ENCODE data around the gene INSM1. TPM values are rescaled to one million over a fixed set of nuclear protein-coding genes. Genes with fewer than 3 reads are reported as not detected.

The INSM1 gene
- total RNA-seq, 2 donors from 2014 or later, result 3.4 to 4.3 TPM

GRCh38 chr20:20390393-20390792 is 22.5 kb downstream of the INSM1 start:
- Histone ChIP-seq H3K4me3 (no peak overlapping the region), H3K27me3 (no peaks in the 10 kb centered on the region), H3K9me3 (no peaks in the 10 kb centered on the region), H3K27ac (no peak overlapping the region), H3K36me3 (replicated peaks in 1 of 2; ENCODE audit: insufficient read depth in 1 of 2, low read depth in 2 of 2) (peaks cover 6 to 7% of the 10 kb centered on the region in 2 donors), H3K4me1 (no peaks in the 10 kb centered on the region)
- DNase-seq, result no peak
- ATAC-seq, result no peak
- TF ChIP-seq POLR2A (IDR thresholded peaks at IDR 0.05), result no peak
- TF ChIP-seq, protein P1, sequence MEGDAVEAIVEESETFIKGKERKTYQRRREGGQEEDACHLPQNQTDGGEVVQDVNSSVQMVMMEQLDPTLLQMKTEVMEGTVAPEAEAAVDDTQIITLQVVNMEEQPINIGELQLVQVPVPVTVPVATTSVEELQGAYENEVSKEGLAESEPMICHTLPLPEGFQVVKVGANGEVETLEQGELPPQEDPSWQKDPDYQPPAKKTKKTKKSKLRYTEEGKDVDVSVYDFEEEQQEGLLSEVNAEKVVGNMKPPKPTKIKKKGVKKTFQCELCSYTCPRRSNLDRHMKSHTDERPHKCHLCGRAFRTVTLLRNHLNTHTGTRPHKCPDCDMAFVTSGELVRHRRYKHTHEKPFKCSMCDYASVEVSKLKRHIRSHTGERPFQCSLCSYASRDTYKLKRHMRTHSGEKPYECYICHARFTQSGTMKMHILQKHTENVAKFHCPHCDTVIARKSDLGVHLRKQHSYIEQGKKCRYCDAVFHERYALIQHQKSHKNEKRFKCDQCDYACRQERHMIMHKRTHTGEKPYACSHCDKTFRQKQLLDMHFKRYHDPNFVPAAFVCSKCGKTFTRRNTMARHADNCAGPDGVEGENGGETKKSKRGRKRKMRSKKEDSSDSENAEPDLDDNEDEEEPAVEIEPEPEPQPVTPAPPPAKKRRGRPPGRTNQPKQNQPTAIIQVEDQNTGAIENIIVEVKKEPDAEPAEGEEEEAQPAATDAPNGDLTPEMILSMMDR (IDR thresholded peaks at IDR 0.05), result no peak
- WGBS, 2 donors, result 89 to 91% methylated on average over 9 of the region's 9 CpGs
- intact Hi-C loops (cut with DNase I), result no loop called here

DNA sequence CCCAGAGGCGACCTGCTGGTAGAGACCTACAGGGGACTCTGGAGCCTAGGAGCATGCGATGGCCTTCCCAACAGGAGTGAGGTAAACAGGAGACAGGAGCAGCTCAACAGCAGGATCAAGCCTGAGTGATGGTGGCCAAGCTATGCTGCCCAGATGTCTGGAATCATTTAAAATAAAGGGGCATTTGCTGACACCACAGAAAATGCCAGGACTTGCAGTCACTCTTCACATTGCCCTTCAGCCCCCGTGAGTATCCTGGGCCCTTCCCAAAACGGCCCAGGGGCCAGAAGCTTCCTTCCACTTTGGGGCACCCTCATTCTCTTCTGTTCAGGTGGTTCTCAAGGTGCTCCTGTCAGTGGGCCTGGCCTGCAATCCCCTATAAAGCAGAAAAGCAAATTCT is 23.2 kb downstream of the INSM1 start:
- DNase-seq (no peak), ATAC-seq (no peak)
- no peaks in the 10 kb centered on the region for H3K4me1 ChIP-seq
- H3K27me3 ChIP-seq, result no peaks in the 10 kb centered on the region
- 82 to 85% methylated on average over 4 of the region's 4 CpGs for WGBS, 2 donors
- no peak for TF ChIP-seq POLR2A (IDR thresholded peaks at IDR 0.05)
- TF ChIP-seq, protein P1 (IDR thresholded peaks at IDR 0.05), result no peak
- H3K36me3 ChIP-seq (replicated peaks in 1 of 2; ENCODE audit: insufficient read depth in 1 of 2, low read depth in 2 of 2), result peaks cover 6 to 9% of the 10 kb centered on the region in 2 donors
- no peaks in the 10 kb centered on the region for H3K9me3 ChIP-seq
- intact Hi-C loops (cut with DNase I), result no loop called here
- H3K4me3 ChIP-seq, result no peak overlapping the region
- no peak overlapping the region for H3K27ac ChIP-seq

- peaks cover 6 to 9% of the 10 kb centered on the region in 2 donors for H3K36me3 ChIP-seq (replicated peaks in 1 of 2; ENCODE audit: insufficient read depth in 1 of 2, low read depth in 2 of 2)
- H3K4me1 ChIP-seq, result no peaks in the 10 kb centered on the region
- DNase-seq, result no peak
- TF ChIP-seq, protein P1 (IDR thresholded peaks at IDR 0.05), result no peak
- TF ChIP-seq POLR2A (IDR thresholded peaks at IDR 0.05), result no peak
- intact Hi-C loops (cut with DNase I), result no loop called here
- no peak overlapping the region for H3K27ac ChIP-seq
- no peak overlapping the region for H3K4me3 ChIP-seq
- WGBS, 2 donors, result 87 to 92% methylated on average over 13 of the region's 13 CpGs
- ATAC-seq, result no peak
- H3K9me3 ChIP-seq, result no peaks in the 10 kb centered on the region
- H3K27me3 ChIP-seq, result no peaks in the 10 kb centered on the region
Observed at GRCh38 chr20:20391766-20392165, 23.9 kb downstream of the INSM1 start.

GRCh38 chr20:20393207-20394120 is 25.6 kb downstream of the INSM1 start:
- H3K4me1 ChIP-seq, result no peaks in the 10 kb centered on the region
- DNase-seq (no peak), ATAC-seq (no peak)
- no peaks in the 10 kb centered on the region for H3K27me3 ChIP-seq
- 76 to 83% methylated on average over 20 of the region's 20 CpGs for WGBS, 2 donors
- TF ChIP-seq, protein P1 (IDR thresholded peaks at IDR 0.05), result no peak
- TF ChIP-seq POLR2A (IDR thresholded peaks at IDR 0.05), result no peak
- peaks cover 6 to 9% of the 10 kb centered on the region in 2 donors for H3K36me3 ChIP-seq (replicated peaks in 1 of 2; ENCODE audit: insufficient read depth in 1 of 2, low read depth in 2 of 2)
- H3K4me3 ChIP-seq, result no peak overlapping the region
- intact Hi-C loops (cut with DNase I), result no loop called here
- no peak overlapping the region for H3K27ac ChIP-seq
- no peaks in the 10 kb centered on the region for H3K9me3 ChIP-seq
